ENCODE measurements around the gene CGRRF1. TPM values are rescaled to one million over a fixed set of nuclear protein-coding genes. Genes with fewer than 3 reads are reported as not detected.

CGRRF1 gene
- total RNA-seq, 1 donor from 2014 or later: 23.8 TPM

DNA sequence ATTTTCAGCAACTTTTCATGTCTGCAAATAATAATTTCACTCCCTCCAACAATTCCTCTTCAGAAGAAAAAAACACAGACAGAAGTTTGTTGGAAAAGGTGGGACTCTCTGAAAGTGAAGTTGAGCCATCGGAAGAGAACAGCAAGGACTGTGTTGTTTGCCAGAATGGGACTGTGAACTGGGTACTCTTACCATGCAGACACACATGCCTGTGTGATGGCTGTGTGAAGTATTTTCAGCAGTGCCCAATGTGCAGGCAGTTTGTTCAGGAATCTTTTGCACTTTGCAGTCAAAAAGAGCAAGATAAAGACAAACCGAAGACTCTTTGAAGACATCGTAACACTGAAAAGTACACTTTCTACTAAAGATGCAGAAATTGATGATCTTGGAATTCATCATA, 28.3 kb downstream of the CGRRF1 start:
- peaks cover 5% of the 10 kb centered on the region for H3K9me3 Mint-ChIP-seq
- no peak overlapping the region for H3K4me3 Mint-ChIP-seq
- TF ChIP-seq, protein P1, sequence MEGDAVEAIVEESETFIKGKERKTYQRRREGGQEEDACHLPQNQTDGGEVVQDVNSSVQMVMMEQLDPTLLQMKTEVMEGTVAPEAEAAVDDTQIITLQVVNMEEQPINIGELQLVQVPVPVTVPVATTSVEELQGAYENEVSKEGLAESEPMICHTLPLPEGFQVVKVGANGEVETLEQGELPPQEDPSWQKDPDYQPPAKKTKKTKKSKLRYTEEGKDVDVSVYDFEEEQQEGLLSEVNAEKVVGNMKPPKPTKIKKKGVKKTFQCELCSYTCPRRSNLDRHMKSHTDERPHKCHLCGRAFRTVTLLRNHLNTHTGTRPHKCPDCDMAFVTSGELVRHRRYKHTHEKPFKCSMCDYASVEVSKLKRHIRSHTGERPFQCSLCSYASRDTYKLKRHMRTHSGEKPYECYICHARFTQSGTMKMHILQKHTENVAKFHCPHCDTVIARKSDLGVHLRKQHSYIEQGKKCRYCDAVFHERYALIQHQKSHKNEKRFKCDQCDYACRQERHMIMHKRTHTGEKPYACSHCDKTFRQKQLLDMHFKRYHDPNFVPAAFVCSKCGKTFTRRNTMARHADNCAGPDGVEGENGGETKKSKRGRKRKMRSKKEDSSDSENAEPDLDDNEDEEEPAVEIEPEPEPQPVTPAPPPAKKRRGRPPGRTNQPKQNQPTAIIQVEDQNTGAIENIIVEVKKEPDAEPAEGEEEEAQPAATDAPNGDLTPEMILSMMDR (conservative IDR thresholded peaks at IDR 0.05): no peak
- no peak overlapping the region for H3K27ac Mint-ChIP-seq (ENCODE audit: unreplicated experiment)
- H3K27me3 Mint-ChIP-seq (ENCODE audit: low read depth): no peaks in the 10 kb centered on the region
- no peak for DNase-seq (ENCODE audit: low read depth, low spot score)
- peaks cover 12% of the 10 kb centered on the region for H3K36me3 Mint-ChIP-seq (ENCODE audit: low read depth)
- peaks cover 8% of the 10 kb centered on the region for H3K4me1 Mint-ChIP-seq

DNA sequence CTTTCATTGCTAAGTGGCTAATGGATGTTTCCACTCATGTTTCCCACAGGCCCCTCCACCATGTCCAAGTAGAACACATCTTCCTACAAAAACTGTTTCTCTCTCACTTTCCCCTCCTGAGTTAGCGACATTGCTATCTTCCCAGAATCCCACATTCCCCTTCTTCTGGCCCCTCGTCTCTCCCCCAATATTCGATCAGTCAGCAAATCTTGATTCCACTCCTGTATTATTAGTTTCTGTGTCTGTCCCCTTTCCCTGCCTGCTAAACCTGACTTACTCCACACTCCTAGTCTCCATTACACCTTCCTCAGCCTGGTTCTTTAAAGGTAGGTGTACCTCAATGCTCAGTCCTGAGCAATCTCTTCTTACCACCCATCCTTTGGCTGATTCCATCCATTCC, 37.9 kb downstream of the CGRRF1 start:
- Mint-ChIP-seq H3K36me3 (ENCODE audit: low read depth) (peaks cover 4% of the 10 kb centered on the region), H3K27ac (ENCODE audit: unreplicated experiment) (no peak overlapping the region), H3K9me3 (peaks cover 5% of the 10 kb centered on the region), H3K27me3 (ENCODE audit: low read depth) (no peaks in the 10 kb centered on the region), H3K4me1 (no peaks in the 10 kb centered on the region), H3K4me3 (no peak overlapping the region)
- no peak for DNase-seq (ENCODE audit: low read depth, low spot score)
- TF ChIP-seq, protein P1 (conservative IDR thresholded peaks at IDR 0.05): no peak

DNA sequence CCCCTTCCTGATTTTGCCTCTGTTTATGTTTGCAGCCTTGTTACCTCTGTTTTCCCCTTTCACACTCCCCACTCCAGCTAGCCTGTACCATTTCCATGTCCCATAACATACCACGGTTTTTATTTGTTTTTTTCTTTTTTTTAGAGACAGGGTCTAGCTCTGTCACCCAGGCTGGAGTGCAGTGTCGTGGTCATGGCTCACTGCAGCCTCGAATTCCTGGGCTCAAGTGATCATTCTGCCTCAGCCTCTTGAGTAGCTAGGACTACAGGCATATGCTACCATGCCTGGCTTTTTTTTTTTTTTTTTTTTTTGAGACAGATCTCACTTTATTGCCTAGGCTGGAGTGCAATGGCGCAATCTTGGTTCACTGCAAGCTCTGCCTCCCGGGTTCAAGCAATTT, 38.8 kb downstream of the CGRRF1 start:
- H3K36me3 Mint-ChIP-seq (ENCODE audit: low read depth): no peaks in the 10 kb centered on the region
- TF ChIP-seq, protein P1 (conservative IDR thresholded peaks at IDR 0.05): no peak
- no peaks in the 10 kb centered on the region for H3K4me1 Mint-ChIP-seq
- H3K4me3 Mint-ChIP-seq: no peak overlapping the region
- no peaks in the 10 kb centered on the region for H3K27me3 Mint-ChIP-seq (ENCODE audit: low read depth)
- H3K9me3 Mint-ChIP-seq: no peaks in the 10 kb centered on the region
- no peak overlapping the region for H3K27ac Mint-ChIP-seq (ENCODE audit: unreplicated experiment)
- DNase-seq (ENCODE audit: low read depth, low spot score): no peak

DNA sequence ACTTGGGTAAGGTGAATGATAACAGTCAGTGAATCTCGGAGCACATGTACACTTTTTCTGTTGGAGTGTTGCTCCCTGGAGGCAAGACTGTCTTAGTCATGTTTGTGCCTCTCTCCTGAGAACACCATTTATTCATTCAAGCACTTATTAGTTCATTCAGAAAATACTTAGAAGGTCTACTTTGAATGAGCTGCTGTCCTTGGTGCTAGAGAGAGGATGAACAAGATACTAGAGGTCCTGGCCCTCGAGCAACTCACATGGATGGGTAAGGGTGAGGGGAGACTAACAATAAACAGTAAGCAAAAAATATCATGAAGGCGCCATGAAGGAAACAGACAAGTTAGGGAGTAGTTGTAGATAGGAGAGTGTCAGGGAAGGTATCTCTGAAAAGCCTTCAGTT, 40.2 kb downstream of the CGRRF1 start:
- no peaks in the 10 kb centered on the region for H3K9me3 Mint-ChIP-seq
- TF ChIP-seq, protein P1 (conservative IDR thresholded peaks at IDR 0.05): no peak
- DNase-seq (ENCODE audit: low read depth, low spot score): no peak
- no peak overlapping the region for H3K27ac Mint-ChIP-seq (ENCODE audit: unreplicated experiment)
- H3K4me3 Mint-ChIP-seq: no peak overlapping the region
- no peaks in the 10 kb centered on the region for H3K27me3 Mint-ChIP-seq (ENCODE audit: low read depth)
- H3K36me3 Mint-ChIP-seq (ENCODE audit: low read depth): no peaks in the 10 kb centered on the region
- no peaks in the 10 kb centered on the region for H3K4me1 Mint-ChIP-seq

DNA sequence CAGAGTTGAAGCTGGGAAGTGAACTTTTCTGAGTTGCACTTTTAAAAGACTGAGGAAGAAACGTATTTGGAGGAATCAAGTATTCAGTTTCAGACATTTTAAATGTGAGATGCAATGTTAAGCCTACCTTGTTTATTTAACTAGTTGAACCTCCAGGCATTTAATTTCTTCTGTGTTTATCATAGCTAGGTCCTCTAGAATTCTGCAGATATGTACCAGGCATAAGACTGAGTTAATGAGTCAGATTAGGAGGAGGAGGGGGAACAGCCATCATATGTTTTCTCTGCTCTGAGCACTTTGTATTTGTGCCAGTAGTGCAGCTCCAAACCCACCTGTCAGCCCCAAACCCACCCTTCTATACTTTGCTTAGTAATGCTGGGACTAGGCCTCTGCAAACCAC, 40.8 kb downstream of the CGRRF1 start:
- H3K9me3 Mint-ChIP-seq: no peaks in the 10 kb centered on the region
- H3K36me3 Mint-ChIP-seq (ENCODE audit: low read depth): no peaks in the 10 kb centered on the region
- no peaks in the 10 kb centered on the region for H3K4me1 Mint-ChIP-seq
- no peak for DNase-seq (ENCODE audit: low read depth, low spot score)
- no peaks in the 10 kb centered on the region for H3K27me3 Mint-ChIP-seq (ENCODE audit: low read depth)
- no peak overlapping the region for H3K4me3 Mint-ChIP-seq
- no peak overlapping the region for H3K27ac Mint-ChIP-seq (ENCODE audit: unreplicated experiment)
- TF ChIP-seq, protein P1 (conservative IDR thresholded peaks at IDR 0.05): no peak

DNA sequence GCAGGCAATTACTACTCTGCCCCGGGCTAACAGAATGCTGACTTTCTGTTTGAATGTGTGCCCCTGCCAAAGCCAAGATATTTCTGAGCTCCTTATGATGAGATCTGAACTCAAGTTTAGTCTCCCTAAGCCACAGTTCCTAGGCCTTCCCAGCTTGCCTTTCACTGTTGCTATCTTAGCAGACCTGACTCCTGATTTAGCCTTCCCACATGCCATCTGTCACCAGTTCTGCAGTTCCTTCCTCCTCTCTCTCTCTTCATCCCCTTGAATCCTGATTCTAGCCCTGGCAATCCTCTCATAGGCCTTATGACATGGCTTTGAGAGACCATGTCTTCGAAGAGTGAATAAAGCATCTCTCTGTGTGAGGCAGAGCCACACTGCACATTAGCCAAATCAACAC, 44.7 kb downstream of the CGRRF1 start:
- Mint-ChIP-seq H3K27ac (ENCODE audit: unreplicated experiment) (no peak overlapping the region), H3K36me3 (ENCODE audit: low read depth) (no peaks in the 10 kb centered on the region), H3K9me3 (no peaks in the 10 kb centered on the region), H3K4me1 (no peaks in the 10 kb centered on the region), H3K4me3 (no peak overlapping the region), H3K27me3 (ENCODE audit: low read depth) (no peaks in the 10 kb centered on the region)
- no peak for DNase-seq (ENCODE audit: low read depth, low spot score)
- TF ChIP-seq, protein P1 (conservative IDR thresholded peaks at IDR 0.05): no peak

Measured in neural crest cell (in vitro differentiated cells).